Activated naive CD4-positive, alpha-beta T cell treated with anti-CD3 and anti-CD28 coated beads, Interleukin-2, amount 50 U/mL, for 24 hours (primary cell): Measurements from ENCODE around the gene CRADD.

ENCODE experiments used
- H3K27ac Mint-ChIP-seq: one replicate; pipeline ENCODE4 v1.8.0; 2021; ENCODE audit warnings: mild to moderate bottlenecking, mixed read lengths
- H3K27me3 Mint-ChIP-seq: one replicate; pipeline ENCODE4 v1.8.0; 2021; ENCODE audit warnings: mixed read lengths
- H3K36me3 Mint-ChIP-seq: one replicate; pipeline ENCODE4 v1.8.0; 2021; ENCODE audit warnings: mixed read lengths
- H3K4me1 Mint-ChIP-seq: one replicate; pipeline ENCODE4 v1.8.0; 2021; ENCODE audit warnings: mixed read lengths
- H3K4me3 Mint-ChIP-seq: one replicate; pipeline ENCODE4 v1.8.0; 2021; ENCODE audit warnings: mild to moderate bottlenecking, mixed read lengths
- H3K9me3 Mint-ChIP-seq: one replicate; pipeline ENCODE4 v1.8.0; 2021; ENCODE audit warnings: mixed read lengths

The CRADD gene

GRCh38 chr12:93803424-93803807, 126.2 kb downstream of the CRADD start:
- Mint-ChIP-seq H3K9me3 (no peaks in the 10 kb centered on the region), H3K4me3 (no peak overlapping the region), H3K27me3 (no peaks in the 10 kb centered on the region), H3K27ac (no peak overlapping the region), H3K36me3 (peaks cover 17% of the 10 kb centered on the region), H3K4me1 (peaks cover 21% of the 10 kb centered on the region)

DNA sequence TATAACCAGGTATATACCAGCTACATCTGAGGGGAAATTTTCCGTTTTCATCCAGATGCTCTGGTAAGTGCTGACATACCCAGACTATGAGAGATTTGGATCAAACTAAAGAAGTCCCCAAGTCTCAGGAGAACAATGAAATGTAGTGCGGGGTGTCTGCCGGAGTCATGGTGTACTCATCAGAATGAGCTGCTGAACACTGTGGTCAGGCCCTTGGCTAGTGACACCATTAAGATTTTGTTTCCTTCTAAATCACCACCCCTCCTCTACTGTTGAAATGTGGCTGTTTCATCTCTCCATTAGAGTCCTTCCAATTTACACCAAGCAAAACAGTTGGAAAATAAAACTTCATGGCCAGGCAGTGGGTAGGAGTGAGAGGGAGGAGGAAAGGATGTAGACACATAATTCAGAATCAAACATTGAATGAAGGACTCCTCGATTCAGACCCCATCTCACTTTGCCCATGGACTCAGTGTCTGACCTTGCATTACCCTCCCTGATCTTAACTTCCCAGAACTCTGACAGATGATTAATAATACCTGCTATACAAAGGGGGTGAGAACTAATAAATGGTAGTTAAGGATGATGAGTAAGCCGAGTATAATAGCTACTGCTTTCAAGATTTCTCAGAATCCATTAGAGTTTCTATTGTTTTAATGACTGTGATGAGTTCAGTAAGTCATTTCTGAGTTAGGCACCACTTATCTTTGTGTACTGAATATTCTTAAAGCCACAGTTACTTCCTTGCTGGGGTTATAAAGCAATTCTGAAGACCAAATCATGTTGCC, 127.4 kb downstream of the CRADD start:
- Mint-ChIP-seq H3K27me3 (no peaks in the 10 kb centered on the region), H3K27ac (no peak overlapping the region), H3K4me3 (no peak overlapping the region)

GRCh38 chr12:93805736-93806141, 128.6 kb downstream of the CRADD start:
- Mint-ChIP-seq H3K9me3 (no peaks in the 10 kb centered on the region), H3K4me3 (no peak overlapping the region), H3K27ac (no peak overlapping the region), H3K4me1 (peaks cover 22% of the 10 kb centered on the region), H3K27me3 (no peaks in the 10 kb centered on the region), H3K36me3 (peaks cover 12% of the 10 kb centered on the region)

More for the DNA sequence above, 127.4 kb downstream of the CRADD start:
- no peaks in the 10 kb centered on the region for H3K9me3 Mint-ChIP-seq
- peaks cover 15% of the 10 kb centered on the region for H3K36me3 Mint-ChIP-seq
- peaks cover 22% of the 10 kb centered on the region for H3K4me1 Mint-ChIP-seq

GRCh38 chr12:93807354-93807753, 130.2 kb downstream of the CRADD start:
- Mint-ChIP-seq H3K27ac (no peak overlapping the region), H3K4me1 (peaks cover 20% of the 10 kb centered on the region), H3K9me3 (no peaks in the 10 kb centered on the region), H3K36me3 (peaks cover 12% of the 10 kb centered on the region), H3K27me3 (no peaks in the 10 kb centered on the region), H3K4me3 (no peak overlapping the region)

- no peaks in the 10 kb centered on the region for H3K9me3 Mint-ChIP-seq
- no peak overlapping the region for H3K27ac Mint-ChIP-seq
Measured at GRCh38 chr12:93808169-93808899, 131.2 kb downstream of the CRADD start.

DNA sequence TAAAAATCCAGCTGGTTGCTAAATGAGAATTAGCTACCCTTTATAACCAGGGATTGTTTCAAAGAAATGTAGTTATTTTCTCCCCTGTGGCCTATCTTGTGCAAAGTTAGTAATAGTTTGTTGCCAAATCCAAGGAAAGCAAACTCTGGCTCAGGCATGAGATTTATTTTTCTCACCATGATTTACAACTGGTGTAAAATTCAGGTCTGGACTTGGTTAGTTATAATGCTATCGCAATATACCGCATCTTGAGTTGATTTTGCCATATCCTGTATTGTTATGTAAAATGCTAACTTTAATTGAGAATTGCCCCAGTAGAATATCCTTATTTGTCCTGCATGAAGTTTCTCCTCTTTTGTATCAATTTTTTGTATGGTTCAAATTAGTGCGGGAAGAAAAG, 135.5 kb downstream of the CRADD start:
- H3K36me3 Mint-ChIP-seq, result peaks cover 15% of the 10 kb centered on the region
- H3K27ac Mint-ChIP-seq, result no peak overlapping the region
- no peaks in the 10 kb centered on the region for H3K27me3 Mint-ChIP-seq
- no peak overlapping the region for H3K4me3 Mint-ChIP-seq
- H3K4me1 Mint-ChIP-seq, result peaks cover 6% of the 10 kb centered on the region
- H3K9me3 Mint-ChIP-seq, result no peaks in the 10 kb centered on the region

More at GRCh38 chr12:93808169-93808899, 131.2 kb downstream of the CRADD start:
- Mint-ChIP-seq H3K27me3 (no peaks in the 10 kb centered on the region), H3K36me3 (peaks cover 8% of the 10 kb centered on the region), H3K4me1 (peaks cover 17% of the 10 kb centered on the region), H3K4me3 (no peak overlapping the region)

DNA sequence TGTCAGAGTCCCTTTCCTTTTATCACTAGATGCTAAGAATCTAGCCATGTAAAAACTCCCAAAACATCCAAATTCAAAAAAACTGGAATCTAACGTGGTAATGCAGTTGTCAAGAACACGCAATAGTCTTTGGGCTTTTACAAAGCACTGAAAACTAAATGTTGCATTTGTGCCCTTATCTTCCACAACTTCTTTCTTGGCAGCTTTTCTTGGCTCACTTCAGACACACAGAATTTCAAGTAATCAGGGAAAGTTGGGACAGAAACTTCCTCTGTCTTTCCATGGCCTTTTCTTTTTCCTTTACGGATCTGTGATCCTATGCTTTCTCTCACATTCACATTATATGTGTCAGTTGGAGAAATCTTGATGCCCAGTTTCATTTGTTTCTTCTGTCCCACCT, 136.0 kb downstream of the CRADD start:
- peaks cover 14% of the 10 kb centered on the region for H3K36me3 Mint-ChIP-seq
- no peaks in the 10 kb centered on the region for H3K9me3 Mint-ChIP-seq
- no peaks in the 10 kb centered on the region for H3K27me3 Mint-ChIP-seq
- H3K4me1 Mint-ChIP-seq, result peaks cover 3% of the 10 kb centered on the region
- H3K27ac Mint-ChIP-seq, result no peak overlapping the region
- no peak overlapping the region for H3K4me3 Mint-ChIP-seq

GRCh38 chr12:93813972-93814821, 137.0 kb downstream of the CRADD start:
- no peaks in the 10 kb centered on the region for H3K9me3 Mint-ChIP-seq
- no peaks in the 10 kb centered on the region for H3K27me3 Mint-ChIP-seq
- H3K4me1 Mint-ChIP-seq, result no peaks in the 10 kb centered on the region
- peaks cover 14% of the 10 kb centered on the region for H3K36me3 Mint-ChIP-seq
- H3K27ac Mint-ChIP-seq, result no peak overlapping the region
- H3K4me3 Mint-ChIP-seq, result no peak overlapping the region

- no peaks in the 10 kb centered on the region for H3K4me1 Mint-ChIP-seq
- no peaks in the 10 kb centered on the region for H3K27me3 Mint-ChIP-seq
- H3K36me3 Mint-ChIP-seq, result peaks cover 16% of the 10 kb centered on the region
- H3K27ac Mint-ChIP-seq, result no peak overlapping the region
- H3K4me3 Mint-ChIP-seq, result no peak overlapping the region
- H3K9me3 Mint-ChIP-seq, result no peaks in the 10 kb centered on the region
Measured at GRCh38 chr12:93818488-93819049, 141.4 kb downstream of the CRADD start.

- Mint-ChIP-seq H3K4me3 (no peak overlapping the region), H3K9me3 (no peaks in the 10 kb centered on the region), H3K36me3 (peaks cover 16% of the 10 kb centered on the region), H3K27me3 (no peaks in the 10 kb centered on the region), H3K27ac (no peak overlapping the region), H3K4me1 (no peaks in the 10 kb centered on the region)
Measured at GRCh38 chr12:93819050-93819491, 141.9 kb downstream of the CRADD start.

- Mint-ChIP-seq H3K4me1 (no peaks in the 10 kb centered on the region), H3K27ac (no peak overlapping the region)
Measured at GRCh38 chr12:93823616-93824391, 146.6 kb downstream of the CRADD start.

DNA sequence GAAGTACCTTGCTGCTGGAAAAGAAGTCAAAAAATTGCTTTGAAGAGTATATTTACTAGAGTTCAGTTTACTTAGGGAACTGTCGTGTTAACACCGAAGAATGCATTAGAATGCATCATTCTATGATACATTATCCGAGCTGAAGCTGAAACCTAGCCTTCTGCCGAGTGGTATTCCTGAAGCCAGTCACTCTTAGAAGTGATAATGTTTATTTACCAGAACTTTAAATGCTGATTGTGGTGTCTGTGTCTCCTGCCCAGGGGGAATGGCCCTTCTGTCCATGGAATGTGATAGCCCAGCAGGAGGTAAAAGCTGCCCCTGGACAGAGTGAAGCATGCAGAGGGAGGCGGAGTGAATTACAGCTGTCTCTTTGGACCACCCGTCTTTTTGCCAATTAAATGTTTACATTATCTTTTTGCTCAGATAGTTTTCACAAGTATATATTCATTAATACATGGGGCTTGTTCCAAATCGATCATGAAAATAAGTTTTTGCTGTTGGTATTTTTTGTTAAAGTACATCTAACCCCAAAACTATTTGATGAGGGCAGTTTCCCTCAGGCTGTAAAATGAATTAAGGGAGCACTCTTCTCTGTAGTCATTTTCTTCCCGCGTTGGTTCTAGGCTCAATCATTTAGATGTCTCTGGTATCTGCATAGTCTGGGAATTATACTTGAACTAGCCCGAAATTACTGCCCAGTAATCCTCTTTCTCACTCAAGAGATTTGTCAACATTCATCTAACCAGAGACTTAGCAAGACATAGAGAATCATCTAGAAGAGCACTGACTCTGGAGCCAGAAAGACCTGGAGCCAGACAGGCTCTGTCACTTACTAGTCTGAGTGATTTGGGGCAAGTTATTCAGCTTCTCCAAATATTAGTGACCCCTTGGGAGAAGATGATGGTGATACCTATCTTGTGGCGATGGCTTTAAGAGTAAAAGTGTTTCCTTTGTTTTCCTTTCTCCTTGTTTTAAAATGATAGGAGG, 147.6 kb downstream of the CRADD start:
- H3K27ac Mint-ChIP-seq, result no peak overlapping the region
- no peaks in the 10 kb centered on the region for H3K27me3 Mint-ChIP-seq
- no peak overlapping the region for H3K4me3 Mint-ChIP-seq
- no peaks in the 10 kb centered on the region for H3K9me3 Mint-ChIP-seq
- H3K36me3 Mint-ChIP-seq, result peaks cover 5% of the 10 kb centered on the region
- H3K4me1 Mint-ChIP-seq, result no peaks in the 10 kb centered on the region

More at GRCh38 chr12:93823616-93824391, 146.6 kb downstream of the CRADD start:
- Mint-ChIP-seq H3K36me3 (peaks cover 5% of the 10 kb centered on the region), H3K27me3 (no peaks in the 10 kb centered on the region), H3K9me3 (no peaks in the 10 kb centered on the region), H3K4me3 (no peak overlapping the region)

DNA sequence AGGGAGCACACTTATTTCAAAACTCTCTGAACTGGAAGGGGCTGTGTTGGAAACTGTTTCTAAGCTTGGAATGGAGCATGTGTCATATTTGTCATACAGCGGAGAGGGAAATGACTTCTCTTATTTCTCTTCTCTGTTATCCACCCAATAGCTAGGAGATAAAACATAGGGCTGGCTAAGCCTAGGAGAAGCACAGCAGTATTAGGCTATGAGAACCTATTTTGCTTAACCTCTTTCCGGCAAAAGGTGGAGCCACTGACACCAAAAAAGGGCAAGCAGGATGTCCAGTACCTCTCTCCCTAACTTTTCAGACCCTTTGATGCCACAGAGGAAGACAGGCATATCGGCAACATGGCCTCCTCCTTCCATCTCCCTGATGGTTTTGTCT, 148.3 kb downstream of the CRADD start:
- H3K36me3 Mint-ChIP-seq, result peaks cover 3% of the 10 kb centered on the region
- H3K4me1 Mint-ChIP-seq, result no peaks in the 10 kb centered on the region
- H3K4me3 Mint-ChIP-seq, result no peak overlapping the region
- H3K9me3 Mint-ChIP-seq, result no peaks in the 10 kb centered on the region
- H3K27ac Mint-ChIP-seq, result no peak overlapping the region
- H3K27me3 Mint-ChIP-seq, result no peaks in the 10 kb centered on the region
